CD4-positive, CD25-positive, alpha-beta regulatory T cell (primary cell): Measurements from ENCODE around the gene PTPRN2. TPM values are rescaled to one million over a fixed set of nuclear protein-coding genes. Genes with fewer than 3 reads are reported as not detected.

Experiments
- ATAC-seq, 2 donors: fragments of 150-1000 bp; cut with Tn5 transposase; one replicate each; pipeline ENCODE4 v1.10.0; 2021; ENCODE audit warnings: low read depth in 2 of 2, moderate number of reproducible peaks in 2 of 2, moderate library complexity in 1 of 2
- DNase-seq, 3 donors: peaks; one replicate each; pipeline versions ENCODE4 v3.0.0 to v3.0.0-alpha.2; 2012 to 2022; ENCODE audit warnings: mixed read lengths in 1 of 3
- H3K27ac ChIP-seq: one replicate; pipeline ENCODE4 v1.7.0; 2013; ENCODE audit warnings: mild to moderate bottlenecking, low read length; ENCODE audit not compliant: insufficient read depth, poor library complexity, severe bottlenecking
- H3K27me3 ChIP-seq: one replicate; pipeline ENCODE4 v1.7.0; 2013; ENCODE audit warnings: low read length; ENCODE audit not compliant: control insufficient read depth, insufficient read depth
- H3K36me3 ChIP-seq: one replicate; pipeline ENCODE4 v1.7.0; 2013; ENCODE audit warnings: mild to moderate bottlenecking, low read length, moderate library complexity; ENCODE audit not compliant: control insufficient read depth, insufficient read depth
- H3K4me1 ChIP-seq: 2 replicates; pipeline ENCODE4 v1.7.0; 2013; ENCODE audit warnings: mild to moderate bottlenecking, low read length; ENCODE audit not compliant: insufficient read depth, control insufficient read depth, poor library complexity, severe bottlenecking
- H3K4me3 ChIP-seq: one replicate; pipeline ENCODE4 v1.7.0; 2013; ENCODE audit warnings: low read depth, mild to moderate bottlenecking, low read length, moderate library complexity
- H3K9me3 ChIP-seq, 2 experiments: 1 replicate in 1 of 2; 2 replicates in 1 of 2; pipeline ENCODE4 v1.7.0; 2013; ENCODE audit warnings: low read length in 2 of 2, mild to moderate bottlenecking in 1 of 2, moderate library complexity in 1 of 2; ENCODE audit not compliant: control insufficient read depth in 2 of 2
- H3K27ac Mint-ChIP-seq, 3 donors: one replicate each; pipeline ENCODE4 v1.8.0; 2020 to 2022; ENCODE audit warnings: mild to moderate bottlenecking in 3 of 3, mixed read lengths in 3 of 3, moderate library complexity in 2 of 3
- H3K27me3 Mint-ChIP-seq: one replicate; pipeline ENCODE4 v1.8.0; 2022; ENCODE audit warnings: mild to moderate bottlenecking, mixed read lengths
- H3K36me3 Mint-ChIP-seq: one replicate; pipeline ENCODE4 v1.8.0; 2020; ENCODE audit warnings: mixed read lengths
- H3K4me1 Mint-ChIP-seq, 4 donors: one replicate each; pipeline ENCODE4 v1.8.0; 2020 to 2022; ENCODE audit warnings: mixed read lengths in 4 of 4, mild to moderate bottlenecking in 1 of 4
- H3K4me3 Mint-ChIP-seq, 4 donors: one replicate each; pipeline ENCODE4 v1.8.0; 2020 to 2022; ENCODE audit warnings: mild to moderate bottlenecking in 4 of 4, mixed read lengths in 4 of 4, moderate library complexity in 3 of 4
- H3K9me3 Mint-ChIP-seq, 7 donors: one replicate each; pipeline ENCODE4 v1.8.0; 2020 to 2022; ENCODE audit warnings: mixed read lengths in 7 of 7, mild to moderate bottlenecking in 3 of 7, moderate library complexity in 2 of 7
- polyA plus RNA-seq, 4 donors: library from polyadenylated mRNA; unstranded; fragments of 300-500 nt; fragmentation: Illumina TruSeq; gene quantifications; one replicate each; pipeline ENCODE4 v1.2.3, GENCODE V29; 2021
- total RNA-seq: library from RNA; stranded (reverse); gene quantifications from one replicate; pipeline ENCODE4 v1.2.3, GENCODE V29; 2022

PTPRN2 gene
- total and polyA plus RNA-seq, 5 donors from 2014 or later, result 1.6 to 4.7 (median 2.7) TPM

DNA sequence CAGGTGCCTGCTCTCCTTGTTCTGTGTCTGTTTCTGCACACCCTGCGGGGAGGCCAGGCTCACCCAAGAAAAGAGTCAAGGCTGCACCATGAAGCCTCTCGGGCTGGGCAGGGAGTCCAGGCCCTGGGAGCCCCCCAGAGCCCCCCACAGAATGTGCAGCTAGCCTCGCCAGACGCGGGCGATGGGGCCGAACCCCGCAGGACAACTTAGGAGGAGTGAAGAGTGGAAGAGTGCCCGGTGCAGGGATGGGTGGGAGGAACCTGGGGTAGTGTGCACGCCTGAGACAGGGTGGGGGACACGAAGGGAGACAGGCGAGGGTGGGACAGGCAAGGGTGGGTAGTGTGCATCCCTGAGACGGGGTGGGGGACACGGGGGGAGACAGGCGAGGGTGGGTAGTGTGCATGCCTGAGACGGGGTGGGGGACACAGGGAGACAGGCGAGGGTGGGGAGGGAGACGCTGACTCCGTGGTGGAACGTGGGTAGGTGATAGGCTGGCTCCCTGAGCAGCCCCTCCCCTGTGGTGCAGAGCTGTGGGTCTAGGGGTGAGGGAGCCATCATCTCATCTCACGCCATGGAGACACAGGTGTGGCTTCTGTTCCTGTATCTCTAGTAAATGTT is 635.5 kb downstream of the PTPRN2 start:
- H3K9me3 Mint-ChIP-seq, result peaks cover 0 to 8% (median 2%) of the 10 kb centered on the region in 7 donors
- no peak for DNase-seq
- Histone ChIP-seq H3K27me3 (no peaks in the 10 kb centered on the region), H3K36me3 (no peaks in the 10 kb centered on the region), H3K27ac (no peak overlapping the region), H3K9me3 (peaks cover 0 to 4% of the 10 kb centered on the region in 2 experiments), H3K4me3 (no peak overlapping the region), H3K4me1 (no peaks in the 10 kb centered on the region)
- no peaks in the 10 kb centered on the region for H3K4me1 Mint-ChIP-seq
- H3K4me3 Mint-ChIP-seq, result no peak overlapping the region
- H3K27ac Mint-ChIP-seq, result no peak overlapping the region
- H3K27me3 Mint-ChIP-seq, result no peaks in the 10 kb centered on the region
- H3K36me3 Mint-ChIP-seq, result no peaks in the 10 kb centered on the region
- no peak for ATAC-seq

DNA sequence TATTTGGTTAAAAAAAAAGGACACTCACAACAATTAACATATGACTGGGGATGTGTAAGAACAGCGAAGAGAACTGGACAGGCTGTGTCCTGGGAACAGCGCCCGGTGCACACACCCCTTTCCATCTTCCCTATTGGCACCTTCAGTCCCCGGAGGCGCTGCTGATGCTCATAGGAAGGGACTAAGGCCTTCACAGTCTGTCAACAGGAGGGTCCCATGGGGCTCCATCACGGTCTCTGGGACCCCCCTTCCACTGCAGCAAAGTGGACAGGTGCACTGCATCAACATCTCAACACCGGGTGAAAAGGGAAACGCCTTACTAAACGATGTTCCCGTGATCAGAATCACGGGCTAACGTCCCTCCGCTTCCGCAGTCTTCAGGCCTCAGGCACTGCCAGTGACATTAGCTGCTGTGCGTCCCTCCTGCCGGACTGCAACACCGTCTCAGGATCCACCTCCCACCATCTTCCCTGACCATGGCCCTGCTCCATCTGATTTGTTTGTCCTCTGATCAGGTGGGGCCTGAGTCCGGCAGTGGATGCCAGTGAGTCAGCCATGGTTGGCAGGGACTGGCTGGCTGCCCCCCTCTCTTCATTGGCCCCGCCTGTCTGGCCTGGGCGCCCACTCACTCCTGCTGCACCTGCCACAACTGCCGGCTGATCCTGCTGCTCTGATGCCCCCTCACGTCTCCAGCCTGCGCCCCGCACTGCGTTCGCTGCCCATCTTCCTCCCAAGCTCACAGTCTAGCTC is 636.1 kb downstream of the PTPRN2 start:
- ATAC-seq, result no peak
- Mint-ChIP-seq H3K36me3 (no peaks in the 10 kb centered on the region), H3K9me3 (peaks cover 0 to 6% (median 2%) of the 10 kb centered on the region in 7 donors), H3K4me1 (no peaks in the 10 kb centered on the region), H3K27ac (no peak overlapping the region), H3K27me3 (no peaks in the 10 kb centered on the region), H3K4me3 (no peak overlapping the region)
- no peak for DNase-seq
- H3K27me3 ChIP-seq, result no peaks in the 10 kb centered on the region
- no peak overlapping the region for H3K4me3 ChIP-seq
- H3K27ac ChIP-seq, result no peak overlapping the region
- H3K9me3 ChIP-seq, result peaks cover 0 to 9% of the 10 kb centered on the region in 2 experiments
- no peaks in the 10 kb centered on the region for H3K4me1 ChIP-seq
- H3K36me3 ChIP-seq, result no peaks in the 10 kb centered on the region

DNA sequence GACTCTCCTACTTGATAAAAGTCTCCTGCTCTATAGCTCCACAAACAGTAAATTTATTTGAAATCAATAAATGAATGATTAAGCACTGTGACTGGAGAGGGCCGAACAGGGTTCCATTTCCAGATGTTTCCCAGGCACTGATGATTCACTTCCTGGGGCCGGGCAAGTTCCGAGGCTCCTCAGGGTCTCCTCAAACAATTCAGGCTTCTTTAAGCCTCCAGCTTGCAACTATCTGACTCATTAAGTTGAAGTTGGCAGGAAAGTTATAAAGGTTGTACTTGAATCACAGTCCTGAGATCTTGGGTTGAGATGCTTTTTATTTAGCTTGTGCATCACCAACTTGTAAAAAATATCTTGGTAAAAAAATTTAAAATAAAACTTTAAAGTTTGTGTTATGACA is 637.9 kb downstream of the PTPRN2 start:
- Histone ChIP-seq H3K9me3 (peaks cover 0 to 10% of the 10 kb centered on the region in 2 experiments), H3K27me3 (no peaks in the 10 kb centered on the region), H3K4me3 (no peak overlapping the region), H3K27ac (no peak overlapping the region), H3K36me3 (no peaks in the 10 kb centered on the region), H3K4me1 (no peaks in the 10 kb centered on the region)
- H3K36me3 Mint-ChIP-seq, result no peaks in the 10 kb centered on the region
- no peaks in the 10 kb centered on the region for H3K27me3 Mint-ChIP-seq
- no peak for DNase-seq
- H3K27ac Mint-ChIP-seq, result no peak overlapping the region
- H3K4me3 Mint-ChIP-seq, result no peak overlapping the region
- no peaks in the 10 kb centered on the region for H3K4me1 Mint-ChIP-seq
- peaks cover 0 to 6% (median 2%) of the 10 kb centered on the region in 7 donors for H3K9me3 Mint-ChIP-seq
- no peak for ATAC-seq

DNA sequence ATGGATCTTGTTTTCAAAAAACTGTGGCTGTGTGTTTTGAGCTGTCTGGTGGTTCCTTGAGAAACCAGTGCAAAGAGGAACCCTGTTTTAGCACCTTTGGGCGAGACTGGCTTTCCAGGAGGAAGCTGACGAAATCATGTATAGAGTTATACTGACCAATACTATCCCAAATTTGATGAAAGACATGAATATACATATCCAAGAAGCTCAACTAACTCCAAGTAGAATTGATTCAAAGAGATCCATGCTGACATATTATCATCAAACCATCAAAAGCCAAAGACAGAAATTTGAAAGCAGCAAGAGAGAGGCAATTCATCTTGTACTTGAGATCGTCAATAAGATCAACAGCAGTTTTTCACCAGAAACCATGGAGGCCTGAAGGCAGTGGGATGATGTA is 640.1 kb downstream of the PTPRN2 start:
- Histone ChIP-seq H3K27ac (no peak overlapping the region), H3K27me3 (no peaks in the 10 kb centered on the region), H3K4me1 (no peaks in the 10 kb centered on the region), H3K9me3 (peaks cover 0 to 10% of the 10 kb centered on the region in 2 experiments), H3K36me3 (no peaks in the 10 kb centered on the region), H3K4me3 (no peak overlapping the region)
- H3K36me3 Mint-ChIP-seq, result no peaks in the 10 kb centered on the region
- no peak for DNase-seq
- no peak overlapping the region for H3K27ac Mint-ChIP-seq
- no peak overlapping the region for H3K4me3 Mint-ChIP-seq
- no peaks in the 10 kb centered on the region for H3K27me3 Mint-ChIP-seq
- peaks cover 0 to 7% (median 2%) of the 10 kb centered on the region in 7 donors for H3K9me3 Mint-ChIP-seq
- ATAC-seq, result no peak
- no peaks in the 10 kb centered on the region for H3K4me1 Mint-ChIP-seq

DNA sequence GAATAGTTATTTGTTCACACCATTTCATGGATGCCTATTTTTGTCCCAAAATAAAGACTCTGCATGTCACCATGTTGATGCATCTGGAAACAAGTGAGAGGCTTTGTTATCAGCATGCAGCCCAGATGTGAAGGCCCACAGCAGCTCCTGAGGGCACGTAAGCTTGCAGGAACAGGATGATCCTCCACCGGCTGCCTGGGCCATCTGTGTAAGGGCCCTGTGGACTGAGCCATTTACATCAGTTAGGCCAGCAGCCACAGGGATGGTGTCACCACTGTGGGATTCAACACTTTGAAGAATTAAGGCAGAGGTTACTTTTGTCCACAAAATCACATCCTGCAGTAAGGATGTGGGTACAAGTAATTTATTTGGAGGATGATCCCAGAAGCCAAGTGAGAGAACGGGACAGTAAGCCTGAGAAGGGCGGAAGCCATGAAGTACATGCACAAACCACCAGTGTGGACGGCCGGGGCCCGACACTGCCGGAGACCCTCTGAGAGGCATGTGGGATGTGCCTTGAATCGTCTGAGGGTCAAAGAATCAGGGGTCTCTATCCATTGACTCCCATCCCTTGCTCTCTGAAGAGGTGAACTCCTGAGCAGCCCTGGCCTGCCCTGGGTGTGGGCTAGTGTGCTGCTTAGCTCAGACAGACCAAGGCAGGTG is 641.1 kb downstream of the PTPRN2 start:
- Histone ChIP-seq H3K36me3 (no peaks in the 10 kb centered on the region), H3K4me3 (no peak overlapping the region), H3K27me3 (no peaks in the 10 kb centered on the region), H3K4me1 (no peaks in the 10 kb centered on the region), H3K9me3 (peaks cover 0 to 10% of the 10 kb centered on the region in 2 experiments), H3K27ac (no peak overlapping the region)
- Mint-ChIP-seq H3K27me3 (no peaks in the 10 kb centered on the region), H3K9me3 (peaks cover 0 to 7% (median 2%) of the 10 kb centered on the region in 7 donors), H3K27ac (no peak overlapping the region), H3K36me3 (no peaks in the 10 kb centered on the region), H3K4me1 (no peaks in the 10 kb centered on the region), H3K4me3 (peak overlapping the region in 1 of 4 donors; percentile 27)
- DNase-seq (no peak), ATAC-seq (no peak)

DNA sequence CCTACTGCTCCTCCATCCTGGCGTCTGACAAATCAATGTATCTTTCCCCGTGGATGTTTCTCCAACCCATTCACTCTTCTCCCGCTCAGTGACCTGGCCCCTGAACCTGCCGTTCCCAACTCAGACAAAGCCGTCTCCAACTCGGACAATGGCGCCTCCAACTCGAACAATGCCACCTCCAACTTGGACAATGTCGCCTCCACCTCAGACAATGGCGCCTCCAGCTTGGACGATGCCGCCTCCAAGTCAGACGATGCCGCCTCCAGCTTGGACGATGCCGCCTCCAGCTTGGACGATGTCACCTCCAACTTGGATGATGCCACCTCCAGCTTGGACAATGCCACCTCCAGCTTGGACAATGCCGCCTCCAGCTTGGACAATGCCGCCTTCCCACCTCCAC is 642.2 kb downstream of the PTPRN2 start:
- no peaks in the 10 kb centered on the region for H3K27me3 ChIP-seq
- no peaks in the 10 kb centered on the region for H3K36me3 ChIP-seq
- H3K27ac ChIP-seq, result no peak overlapping the region
- Mint-ChIP-seq H3K4me1 (no peaks in the 10 kb centered on the region), H3K27ac (no peak overlapping the region), H3K9me3 (peaks cover 0 to 6% (median 2%) of the 10 kb centered on the region in 7 donors), H3K36me3 (no peaks in the 10 kb centered on the region), H3K4me3 (no peak overlapping the region), H3K27me3 (peaks cover 2% of the 10 kb centered on the region)
- no peaks in the 10 kb centered on the region for H3K4me1 ChIP-seq
- H3K9me3 ChIP-seq, result peaks cover 0 to 10% of the 10 kb centered on the region in 2 experiments
- no peak overlapping the region for H3K4me3 ChIP-seq
- no peak for DNase-seq
- ATAC-seq, result no peak

DNA sequence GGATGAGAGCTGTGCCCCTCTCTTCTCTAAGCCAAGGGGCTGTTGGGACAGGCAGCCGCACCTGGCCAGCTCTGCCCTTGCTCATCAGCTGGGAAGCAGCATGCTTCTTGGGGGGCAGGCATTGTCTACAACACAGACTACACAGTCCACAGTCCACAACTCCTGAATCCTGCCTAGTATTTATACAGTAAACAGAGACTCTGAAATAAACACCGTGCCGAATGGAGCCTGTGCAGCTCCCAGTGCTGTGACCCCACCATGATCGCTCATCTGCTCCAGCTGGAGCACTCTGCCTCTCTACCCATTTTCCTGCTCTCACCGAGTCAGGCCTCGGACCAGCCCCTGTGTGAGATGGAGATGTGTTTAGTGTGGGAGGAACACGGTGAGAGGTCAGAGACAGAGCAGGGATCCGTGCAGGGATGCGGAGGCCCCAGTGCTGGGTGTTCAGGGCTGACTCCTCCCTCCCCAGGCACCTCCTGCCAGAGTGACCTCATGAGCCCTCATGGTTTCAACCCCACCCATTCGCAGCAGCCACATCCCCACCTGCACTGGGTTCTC is 642.8 kb downstream of the PTPRN2 start:
- H3K36me3 ChIP-seq, result no peaks in the 10 kb centered on the region
- Mint-ChIP-seq H3K9me3 (peaks cover 0 to 6% (median 2%) of the 10 kb centered on the region in 7 donors), H3K27ac (no peak overlapping the region), H3K36me3 (no peaks in the 10 kb centered on the region), H3K4me1 (no peaks in the 10 kb centered on the region), H3K4me3 (no peak overlapping the region), H3K27me3 (peaks cover 5% of the 10 kb centered on the region)
- H3K9me3 ChIP-seq, result peaks cover 0 to 10% of the 10 kb centered on the region in 2 experiments
- no peak overlapping the region for H3K27ac ChIP-seq
- H3K27me3 ChIP-seq, result no peaks in the 10 kb centered on the region
- ATAC-seq (no peak), DNase-seq (no peak)
- no peak overlapping the region for H3K4me3 ChIP-seq
- H3K4me1 ChIP-seq, result no peaks in the 10 kb centered on the region
